Kidney (tissue), 14 donors: ENCODE measurements around the gene PIEZO2. TPM values are rescaled to one million over a fixed set of nuclear protein-coding genes. Genes with fewer than 3 reads are reported as not detected.

ENCODE experiments used
- DNase-seq, 5 donors: peaks; one replicate each; pipeline ENCODE4 v3.0.0-alpha.2; 2013 to 2020
- FAIRE-seq: peaks from 2 replicates; lab custom pipeline; 2012; peaks lifted over from hg19 to GRCh38; lab: Jason Lieb, UNC
- H3K27ac ChIP-seq, 2 donors: one replicate each; pipeline ENCODE4 v1.7.0; 2013; ENCODE audit warnings: low read depth in 2 of 2, low read length in 2 of 2, inconsistent platforms in 1 of 2
- H3K27me3 ChIP-seq: one replicate; pipeline ENCODE4 v1.7.1; 2013; ENCODE audit warnings: low read length, inconsistent platforms; ENCODE audit not compliant: control insufficient read depth, insufficient read depth
- H3K36me3 ChIP-seq, 3 donors: one replicate each; pipeline versions ENCODE4 v1.7.0 to v1.7.1; 2013; ENCODE audit warnings: low read length in 3 of 3, control low read depth in 1 of 3, inconsistent platforms in 1 of 3; ENCODE audit not compliant: insufficient read depth in 3 of 3, control insufficient read depth in 2 of 3
- H3K4me1 ChIP-seq, 3 donors: one replicate each; pipeline versions ENCODE4 v1.7.0 to v1.7.1; 2013; ENCODE audit warnings: low read length in 3 of 3, inconsistent platforms in 1 of 3, low read depth in 1 of 3; ENCODE audit not compliant: control insufficient read depth in 2 of 3, insufficient read depth in 2 of 3
- H3K4me3 ChIP-seq, 3 donors: one replicate each; pipeline versions ENCODE4 v1.7.0 to v1.8.1; 2013; ENCODE audit warnings: low read length in 3 of 3, control low read depth in 1 of 3, inconsistent platforms in 1 of 3
- H3K9ac ChIP-seq, 3 donors: one replicate each; pipeline versions ENCODE4 v1.7.0 to v1.7.1; 2013; ENCODE audit warnings: low read length in 3 of 3, control low read depth in 1 of 3, inconsistent platforms in 1 of 3
- H3K9me3 ChIP-seq, 3 donors: one replicate each; pipeline versions ENCODE4 v1.7.0 to v1.7.1; 2013; ENCODE audit warnings: low read length in 3 of 3, control low read depth in 1 of 3, inconsistent platforms in 1 of 3; ENCODE audit not compliant: control insufficient read depth in 2 of 3, insufficient read depth in 1 of 3
- CTCF ChIP-seq: IDR thresholded peaks from 3 replicates; pipeline ENCODE4 v1.5.1; 2012; ENCODE audit warnings: mild to moderate bottlenecking, moderate library complexity, borderline replicate concordance; ENCODE audit not compliant: insufficient read depth; ENCODE audit errors: extremely low read depth
- intact Hi-C: fragments of 100-400 bp; cut with DNase I; formaldehyde crosslinking; loops from one replicate; pipeline ENCODE4 v1.11.1; 2022
- polyA plus RNA-seq: library from polyadenylated mRNA; stranded (reverse); fragments of 350-450 nt; fragmentation: Illumina TruSeq; extraction: RNeasy Lipid Tissue Mini Kit (QIAGEN cat#74804); gene quantifications from one replicate; pipeline ENCODE4 v1.2.3, GENCODE V29; 2014; ENCODE audit warnings: low read depth, low replicate concordance; ENCODE audit not compliant: insufficient read depth
- total RNA-seq: library from RNA; stranded (reverse); fragmentation: NEBNext Ultra II Directional; extraction: Animal tissue kit (Norgen Biotek cat#: 25700); gene quantifications from one replicate; pipeline ENCODE4 v1.2.1, GENCODE V29; 2021
- donor health status: control.
- donor health status: control.
- donor health status: control.
- donor health status: control.
- donor health status: control.
- donor health status: DM: yes; HTN: yes; CAD: no.
- donor health status: Normal renal cell carcinoma (clear cell type).

The PIEZO2 gene
- total and polyA plus RNA-seq, 2 donors from 2014 or later, result 1.1 to 4.1 TPM

DNA sequence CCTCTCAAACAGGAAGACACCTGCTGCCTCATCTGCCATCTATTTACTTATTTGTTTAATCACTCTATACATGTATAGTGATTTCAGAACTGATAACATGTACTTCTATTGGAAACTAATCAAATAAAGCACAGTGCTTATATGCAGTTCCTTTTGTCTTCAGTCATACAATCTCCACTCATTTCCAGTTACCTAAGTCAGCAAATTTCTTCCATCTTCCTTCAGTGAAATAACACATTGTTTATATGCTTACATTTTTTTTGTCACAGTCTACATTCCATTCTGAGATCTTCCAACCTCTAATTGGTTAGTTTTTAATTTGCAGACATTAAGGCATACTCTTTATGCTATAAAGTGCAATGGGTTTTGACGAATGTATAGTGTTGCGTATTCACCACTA, 323.0 kb downstream of the PIEZO2 start:
- Histone ChIP-seq H3K4me1 (no peaks in the 10 kb centered on the region), H3K4me3 (no peak overlapping the region), H3K9ac (no peak overlapping the region), H3K27me3 (no peaks in the 10 kb centered on the region), H3K36me3 (no peaks in the 10 kb centered on the region), H3K27ac (no peak overlapping the region), H3K9me3 (peaks cover 0 to 6% (median 0%) of the 10 kb centered on the region in 3 donors)
- no peak for TF ChIP-seq CTCF
- no peak for DNase-seq
- no peak for FAIRE-seq
- intact Hi-C loops, result no loop called here

DNA sequence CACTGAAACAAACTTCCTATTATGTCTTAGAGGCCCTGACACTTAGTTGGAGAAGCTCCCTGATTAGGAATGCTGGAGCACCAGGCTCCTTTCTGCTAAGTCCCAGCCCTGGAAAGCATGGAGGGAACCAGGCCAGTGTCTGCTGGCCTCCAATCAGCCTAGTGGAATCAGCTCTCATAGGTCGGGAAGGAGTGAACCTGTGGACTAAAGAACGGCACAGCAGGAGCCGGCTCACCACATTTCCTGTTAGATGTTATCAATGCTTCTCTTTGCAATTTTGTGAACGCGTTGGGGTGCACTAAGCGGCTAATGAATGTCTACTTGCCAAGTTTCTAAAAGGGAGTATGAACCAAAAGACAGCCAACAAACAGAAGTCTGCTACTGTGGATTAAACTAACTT, 326.9 kb downstream of the PIEZO2 start:
- Histone ChIP-seq H3K36me3 (no peaks in the 10 kb centered on the region), H3K9me3 (peaks cover 0 to 4% (median 2%) of the 10 kb centered on the region in 3 donors), H3K9ac (no peak overlapping the region), H3K27ac (no peak overlapping the region), H3K4me3 (no peak overlapping the region), H3K4me1 (no peaks in the 10 kb centered on the region), H3K27me3 (no peaks in the 10 kb centered on the region)
- TF ChIP-seq CTCF, result no peak
- intact Hi-C loops, result no loop called here
- no peak for DNase-seq
- no peak for FAIRE-seq

GRCh38 chr18:10820681-10821080, 328.7 kb downstream of the PIEZO2 start:
- FAIRE-seq, result no peak

More at GRCh38 chr18:10820681-10821080, 328.7 kb downstream of the PIEZO2 start:
- H3K27ac ChIP-seq, result no peak overlapping the region
- TF ChIP-seq CTCF, result no peak
- H3K4me3 ChIP-seq, result no peak overlapping the region
- no peaks in the 10 kb centered on the region for H3K36me3 ChIP-seq
- intact Hi-C loops, result no loop called here
- H3K9ac ChIP-seq, result no peak overlapping the region
- H3K9me3 ChIP-seq, result peaks cover 0 to 4% (median 2%) of the 10 kb centered on the region in 3 donors
- no peaks in the 10 kb centered on the region for H3K4me1 ChIP-seq
- H3K27me3 ChIP-seq, result no peaks in the 10 kb centered on the region
- DNase-seq, result no peak
